HepG2 (cell line): ENCODE data around the gene RAPGEF2. TPM values are rescaled to one million over a fixed set of nuclear protein-coding genes. Genes with fewer than 3 reads are reported as not detected.

Experiments used
- ATF7 ChIP-seq, 2 experiments: fragments of 450-650 bp in 1 of 2; sonication (generic) in 1 of 2; formaldehyde crosslinking in 1 of 2; IDR thresholded peaks; 2 replicates each; pipeline versions ENCODE4 v1.4.0 to v1.6.1; 2016 to 2020; ENCODE audit warnings: antibody characterized with exemption in 1 of 2, mild to moderate bottlenecking in 1 of 2, missing genetic modification reagents in 1 of 2
- CEBPG ChIP-seq: IDR thresholded peaks from 2 replicates; pipeline ENCODE4 v1.6.1; 2016
- DR1 ChIP-seq: sonication (generic); formaldehyde crosslinking; IDR thresholded peaks from 2 replicates; pipeline ENCODE4 v1.8.0; 2021; ENCODE audit warnings: mild to moderate bottlenecking, missing genetic modification reagents, inconsistent platforms
- ELF3 ChIP-seq: IDR thresholded peaks from 2 replicates; pipeline ENCODE4 v1.6.1; 2016; ENCODE audit warnings: missing genetic modification reagents, missing compliant biosample characterization
- ESRRA ChIP-seq: sonication (generic); formaldehyde crosslinking; IDR thresholded peaks from 2 replicates; pipeline ENCODE4 v1.5.1; 2020; ENCODE audit warnings: mild to moderate bottlenecking, low read depth, missing genetic modification reagents
- FOXA1 ChIP-seq, 2 experiments: fragments of 450-650 bp in 1 of 2; sonication (generic) in 1 of 2; formaldehyde crosslinking in 1 of 2; IDR thresholded peaks; 2 replicates each; pipeline versions ENCODE4 v1.4.0 to v1.6.1; 2016 to 2020; ENCODE audit warnings: missing genetic modification reagents in 1 of 2
- GABPB1 ChIP-seq: IDR thresholded peaks from 2 replicates; pipeline ENCODE4 v1.6.1; 2016; ENCODE audit warnings: mild to moderate bottlenecking, missing genetic modification reagents, moderate library complexity, missing compliant biosample characterization
- HMGA1 ChIP-seq: sonication (generic); formaldehyde crosslinking; conservative IDR thresholded peaks from 2 replicates; pipeline ENCODE4 v1.4.0; 2020; ENCODE audit warnings: missing genetic modification reagents
- HNF4G ChIP-seq, 2 experiments: sonication (generic) in 1 of 2; formaldehyde crosslinking in 1 of 2; IDR thresholded peaks; 2 replicates each; pipeline versions ENCODE4 v1.4.0 to v1.6.1; 2011 to 2020; ENCODE audit warnings: borderline replicate concordance in 2 of 2, low read depth in 2 of 2, mild to moderate bottlenecking in 2 of 2, low read length in 1 of 2, missing genetic modification reagents in 1 of 2, moderate library complexity in 1 of 2
- KDM2A ChIP-seq: sonication (generic); formaldehyde crosslinking; IDR thresholded peaks from 2 replicates; pipeline ENCODE4 v1.4.0; 2020; ENCODE audit warnings: low read depth, missing genetic modification reagents, borderline replicate concordance
- NKX3-1 ChIP-seq: sonication (generic); formaldehyde crosslinking; IDR thresholded peaks from 2 replicates; pipeline ENCODE4 v1.5.0; 2020; ENCODE audit warnings: missing genetic modification reagents
- PHF21A ChIP-seq: sonication (generic); formaldehyde crosslinking; IDR thresholded peaks from 2 replicates; pipeline ENCODE4 v1.5.0; 2020; ENCODE audit warnings: mild to moderate bottlenecking, missing genetic modification reagents
- RBM22 ChIP-seq: fragments of 200-400 bp; formaldehyde crosslinking; optimal IDR thresholded peaks from 2 replicates; pipeline ENCODE3; 2017; ENCODE audit warnings: mild to moderate bottlenecking, low read length, moderate library complexity
- RCOR2 ChIP-seq: IDR thresholded peaks from 2 replicates; pipeline ENCODE4 v1.6.1; 2016; ENCODE audit warnings: missing biosample characterization, missing genetic modification reagents
- SAFB2 ChIP-seq: sonication (generic); formaldehyde crosslinking; IDR thresholded peaks from 2 replicates; pipeline ENCODE4 v1.5.1; 2020; ENCODE audit warnings: missing genetic modification reagents, low read depth, mild to moderate bottlenecking, borderline replicate concordance
- SRF ChIP-seq: IDR thresholded peaks from 2 replicates; pipeline ENCODE4 v1.6.1; 2011; ENCODE audit warnings: mild to moderate bottlenecking, low read depth, low read length, moderate library complexity
- ZNF207 ChIP-seq: fragments of 450-650 bp; IDR thresholded peaks from 2 replicates; pipeline ENCODE4 v1.6.1; 2016; ENCODE audit warnings: antibody characterized with exemption, borderline replicate concordance
- ZNF260 ChIP-seq: sonication (generic); formaldehyde crosslinking; IDR thresholded peaks from 2 replicates; pipeline ENCODE4 v1.4.0; 2020; ENCODE audit warnings: missing genetic modification reagents, low read depth, mild to moderate bottlenecking, borderline replicate concordance
- ZNF33B ChIP-seq: sonication (generic); formaldehyde crosslinking; IDR thresholded peaks from 2 replicates; pipeline ENCODE4 v1.5.1; 2020; ENCODE audit warnings: mild to moderate bottlenecking, missing genetic modification reagents
- ZNF446 ChIP-seq: sonication (generic); formaldehyde crosslinking; IDR thresholded peaks from 2 replicates; pipeline ENCODE4 v1.5.0; 2020; ENCODE audit warnings: mild to moderate bottlenecking, missing genetic modification reagents
- ZNF816 ChIP-seq: sonication (generic); formaldehyde crosslinking; IDR thresholded peaks from 2 replicates; pipeline ENCODE4 v1.8.0; 2022; ENCODE audit warnings: missing genetic modification reagents, mild to moderate bottlenecking, borderline replicate concordance
- polyA plus RNA-seq, 8 experiments: library from polyadenylated mRNA; depleted of rRNA in 3 of 8; stranded (reverse) in 7 of 8; unstranded in 1 of 8; fragments of >200 nt; fragmentation: Illumina TruSeq in 4 of 8; extraction: Trizol in 4 of 8; gene quantifications; 2 replicates each; pipeline versions ENCODE4 v1.2.1 to v1.2.3, GENCODE V29; 2011 to 2016; ENCODE audit warnings: low read depth in 4 of 8, missing spikeins in 1 of 8, mixed read lengths in 1 of 8; ENCODE audit not compliant: insufficient read depth in 1 of 8
- total RNA-seq, 5 experiments: library from RNA; depleted of rRNA; stranded (reverse); fragments of >200 nt; fragmentation: Illumina TruSeq; extraction: Trizol; gene quantifications; 2 replicates each; pipeline ENCODE4 v1.2.3, GENCODE V29; 2016; ENCODE audit warnings: low read depth in 1 of 5
- TF ChIP-seq, protein P1 (sequence below): IDR thresholded peaks from 2 replicates; pipeline ENCODE4 v1.6.1; 2016; ENCODE audit warnings: missing biosample characterization, missing genetic modification reagents, low read depth
- TF ChIP-seq, protein P2 (sequence below): sonication (generic); formaldehyde crosslinking; IDR thresholded peaks from 2 replicates; pipeline ENCODE4 v1.9.0; 2021; ENCODE audit warnings: missing genetic modification reagents, mild to moderate bottlenecking, borderline replicate concordance
- TF ChIP-seq, protein P3 (sequence below): sonication (generic); formaldehyde crosslinking; IDR thresholded peaks from 2 replicates; pipeline ENCODE4 v1.4.0; 2020; ENCODE audit warnings: missing genetic modification reagents, low read depth, mild to moderate bottlenecking, borderline replicate concordance
- TF ChIP-seq, protein P4 (sequence below): sonication (generic); formaldehyde crosslinking; IDR thresholded peaks from 2 replicates; pipeline ENCODE4 v1.4.0; 2020; ENCODE audit warnings: missing genetic modification reagents

The RAPGEF2 gene
- total and polyA plus RNA-seq, 2 of the 13 experiments (the other 11 are each of a cell fraction or from before 2014, with no cell fraction given), result 19.2 to 23.0 TPM

DNA sequence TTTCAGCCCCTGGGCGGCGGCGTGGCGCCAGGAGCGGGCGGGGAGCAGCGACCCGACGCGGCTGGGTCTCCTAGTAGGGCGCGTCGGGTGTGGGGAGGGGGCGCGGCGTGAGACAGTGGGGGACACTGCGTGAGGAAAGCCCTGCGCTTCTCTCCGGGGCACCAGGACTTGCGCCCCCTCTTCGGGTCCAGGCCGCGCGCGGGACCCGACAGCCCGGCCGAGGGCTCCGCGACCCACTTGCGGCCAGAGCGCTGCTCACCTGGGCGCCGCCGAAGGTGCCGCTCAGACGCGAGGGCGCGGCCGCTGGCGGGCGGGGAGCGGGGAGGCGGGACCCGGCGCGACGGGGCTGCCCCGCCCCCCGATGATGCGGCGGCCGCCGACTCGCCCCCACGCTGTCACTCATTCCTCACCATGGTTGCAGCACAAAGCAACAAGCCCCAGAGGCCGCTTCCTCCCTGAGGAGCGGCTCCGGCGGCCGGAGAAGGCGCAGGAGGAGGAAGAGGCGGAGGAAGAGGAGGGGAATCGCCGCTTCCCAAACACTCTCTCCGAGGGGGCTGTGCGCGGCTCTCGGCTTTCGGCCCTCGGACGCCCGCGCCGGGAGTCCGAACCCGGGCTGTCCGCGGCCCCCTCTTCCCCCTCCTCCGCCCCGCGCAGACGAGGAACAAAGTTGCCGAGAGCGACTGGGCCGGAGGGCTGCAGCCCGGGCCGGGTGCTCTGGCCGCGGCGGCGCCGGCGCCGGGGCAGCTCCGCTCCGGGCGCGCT lies at the start of gene RAPGEF2 (continued):
- TF ChIP-seq ZNF207, result no peak
- TF ChIP-seq SRF, result no peak
- TF ChIP-seq, protein P1, sequence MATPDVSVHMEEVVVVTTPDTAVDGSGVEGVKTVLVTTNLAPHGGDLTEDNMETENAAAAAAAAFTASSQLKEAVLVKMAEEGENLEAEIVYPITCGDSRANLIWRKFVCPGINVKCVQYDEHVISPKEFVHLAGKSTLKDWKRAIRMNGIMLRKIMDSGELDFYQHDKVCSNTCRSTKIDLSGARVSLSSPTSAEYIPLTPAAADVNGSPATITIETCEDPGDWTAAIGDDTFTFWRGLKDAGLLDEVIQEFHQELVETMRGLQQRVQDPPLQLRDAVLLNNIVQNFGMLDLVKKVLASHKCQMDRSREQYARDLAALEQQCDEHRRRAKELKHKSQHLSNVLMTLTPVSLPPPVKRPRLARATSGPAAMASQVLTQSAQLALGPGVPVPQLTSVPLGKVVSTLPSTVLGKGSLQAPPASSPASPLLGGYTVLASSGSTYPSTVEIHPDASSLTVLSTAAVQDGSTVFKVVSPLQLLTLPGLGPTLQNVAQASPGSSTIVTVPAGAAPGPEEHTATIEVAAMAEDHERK (CRISPR knock-in tag), result no peak
- TF ChIP-seq SAFB2 (CRISPR knock-in tag), result no peak
- peak; percentile 43; the same call in 1 of the 2 replicates for TF ChIP-seq ZNF446 (CRISPR knock-in tag)
- TF ChIP-seq, protein P2, sequence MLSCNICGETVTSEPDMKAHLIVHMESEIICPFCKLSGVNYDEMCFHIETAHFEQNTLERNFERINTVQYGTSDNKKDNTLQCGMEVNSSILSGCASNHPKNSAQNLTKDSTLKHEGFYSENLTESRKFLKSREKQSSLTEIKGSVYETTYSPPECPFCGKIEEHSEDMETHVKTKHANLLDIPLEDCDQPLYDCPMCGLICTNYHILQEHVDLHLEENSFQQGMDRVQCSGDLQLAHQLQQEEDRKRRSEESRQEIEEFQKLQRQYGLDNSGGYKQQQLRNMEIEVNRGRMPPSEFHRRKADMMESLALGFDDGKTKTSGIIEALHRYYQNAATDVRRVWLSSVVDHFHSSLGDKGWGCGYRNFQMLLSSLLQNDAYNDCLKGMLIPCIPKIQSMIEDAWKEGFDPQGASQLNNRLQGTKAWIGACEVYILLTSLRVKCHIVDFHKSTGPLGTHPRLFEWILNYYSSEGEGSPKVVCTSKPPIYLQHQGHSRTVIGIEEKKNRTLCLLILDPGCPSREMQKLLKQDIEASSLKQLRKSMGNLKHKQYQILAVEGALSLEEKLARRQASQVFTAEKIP (CRISPR knock-in tag), result no peak
- peak; percentile 68 for TF ChIP-seq ELF3 (CRISPR knock-in tag)
- TF ChIP-seq ATF7 (IDR thresholded peaks at IDR 0.05), result no peak
- TF ChIP-seq ATF7 (CRISPR knock-in tag; IDR thresholded peaks at IDR 0.05), result no peak
- TF ChIP-seq ZNF260 (CRISPR knock-in tag), result no peak
- no peak for TF ChIP-seq ESRRA (CRISPR knock-in tag)
- TF ChIP-seq, protein P3, sequence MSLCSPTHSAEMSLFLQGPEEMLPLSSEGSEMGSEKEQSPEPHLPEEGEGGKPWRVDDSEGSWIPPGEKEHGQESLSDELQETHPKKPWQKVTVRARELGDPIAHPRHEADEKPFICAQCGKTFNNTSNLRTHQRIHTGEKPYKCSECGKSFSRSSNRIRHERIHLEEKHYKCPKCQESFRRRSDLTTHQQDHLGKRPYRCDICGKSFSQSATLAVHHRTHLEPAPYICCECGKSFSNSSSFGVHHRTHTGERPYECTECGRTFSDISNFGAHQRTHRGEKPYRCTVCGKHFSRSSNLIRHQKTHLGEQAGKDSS (CRISPR knock-in tag), result no peak
- TF ChIP-seq RBM22, result no peak
- no peak for TF ChIP-seq FOXA1 (IDR thresholded peaks at IDR 0.05)
- TF ChIP-seq FOXA1 (CRISPR knock-in tag; IDR thresholded peaks at IDR 0.05), result no peak
- TF ChIP-seq HMGA1 (CRISPR knock-in tag), result no peak
- no peak for TF ChIP-seq DR1 (CRISPR knock-in tag)
- TF ChIP-seq HNF4G (IDR thresholded peaks at IDR 0.05; ENCODE audit: borderline replicate concordance, low read depth, low read length), result no peak
- no peak for TF ChIP-seq HNF4G (CRISPR knock-in tag; IDR thresholded peaks at IDR 0.05; ENCODE audit: borderline replicate concordance, low read depth)
- TF ChIP-seq RCOR2 (CRISPR knock-in tag), result no peak
- TF ChIP-seq ZNF33B (CRISPR knock-in tag), result no peak
- no peak; the same call in 1 of the 2 replicates for TF ChIP-seq PHF21A (CRISPR knock-in tag)
- TF ChIP-seq ZNF816 (CRISPR knock-in tag), result no peak
- peak; percentile 35; the same call in 1 of the 2 replicates for TF ChIP-seq KDM2A (CRISPR knock-in tag)
- TF ChIP-seq CEBPG (CRISPR knock-in tag), result no peak
- no peak for TF ChIP-seq NKX3-1 (CRISPR knock-in tag)
- TF ChIP-seq GABPB1 (CRISPR knock-in tag), result peak; percentile 73
- TF ChIP-seq, protein P4, sequence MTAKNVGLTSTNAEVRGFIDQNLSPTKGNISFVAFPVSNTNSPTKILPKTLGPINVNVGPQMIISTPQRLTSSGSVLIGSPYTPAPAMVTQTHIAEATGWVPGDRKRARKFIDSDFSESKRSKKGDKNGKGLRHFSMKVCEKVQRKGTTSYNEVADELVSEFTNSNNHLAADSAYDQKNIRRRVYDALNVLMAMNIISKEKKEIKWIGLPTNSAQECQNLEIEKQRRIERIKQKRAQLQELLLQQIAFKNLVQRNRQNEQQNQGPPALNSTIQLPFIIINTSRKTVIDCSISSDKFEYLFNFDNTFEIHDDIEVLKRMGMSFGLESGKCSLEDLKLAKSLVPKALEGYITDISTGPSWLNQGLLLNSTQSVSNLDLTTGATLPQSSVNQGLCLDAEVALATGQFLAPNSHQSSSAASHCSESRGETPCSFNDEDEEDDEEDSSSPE (CRISPR knock-in tag), result no peak
